HepG2 (cell line): Measurements from ENCODE around the gene ZNF581. TPM values are rescaled to one million over a fixed set of nuclear protein-coding genes. Genes with fewer than 3 reads are reported as not detected.
A peak's percentile ranks its signal among the peaks of the same experiment; 100 is the strongest.

Experiments used
- CBX5 ChIP-seq: sonication (generic); formaldehyde crosslinking; IDR thresholded peaks from 2 replicates; pipeline ENCODE4 v1.4.0; 2020; ENCODE audit warnings: missing genetic modification reagents, borderline replicate concordance
- CEBPB ChIP-seq: IDR thresholded peaks from 2 replicates; pipeline ENCODE4 v1.6.1; 2011; ENCODE audit warnings: low read depth, low read length, improper control_type of control experiment, borderline replicate concordance
- FOXO1 ChIP-seq: sonication (generic); formaldehyde crosslinking; IDR thresholded peaks from 2 replicates; pipeline ENCODE4 v1.4.0; 2020; ENCODE audit warnings: missing genetic modification reagents
- HDAC2 ChIP-seq: sonication (generic); formaldehyde crosslinking; IDR thresholded peaks from 2 replicates; pipeline ENCODE4 v1.4.0; 2020; ENCODE audit warnings: missing genetic modification reagents
- HNRNPLL ChIP-seq: fragments of 200-400 bp; formaldehyde crosslinking; IDR thresholded peaks from 2 replicates; pipeline ENCODE4 v1.6.1; 2017; ENCODE audit warnings: mild to moderate bottlenecking, low read depth, low read length; ENCODE audit not compliant: poor library complexity, severe bottlenecking
- IKZF1 ChIP-seq: fragments of 450-650 bp; IDR thresholded peaks from 2 replicates; pipeline ENCODE4 v1.7.1; 2016
- IRX3 ChIP-seq: sonication (generic); formaldehyde crosslinking; IDR thresholded peaks from 2 replicates; pipeline ENCODE4 v1.8.1; 2023; ENCODE audit warnings: mild to moderate bottlenecking, low read depth, missing genetic modification reagents, borderline replicate concordance
- NFATC3 ChIP-seq: sonication (generic); formaldehyde crosslinking; IDR thresholded peaks from 2 replicates; pipeline ENCODE4 v1.5.1; 2020; ENCODE audit warnings: mild to moderate bottlenecking, missing genetic modification reagents
- NFIC ChIP-seq: IDR thresholded peaks from 2 replicates; pipeline ENCODE4 v1.6.1; 2012; ENCODE audit warnings: mild to moderate bottlenecking, low read length, inconsistent platforms
- RELA ChIP-seq: sonication (generic); formaldehyde crosslinking; IDR thresholded peaks from 2 replicates; pipeline ENCODE4 v1.4.0; 2020; ENCODE audit warnings: missing genetic modification reagents
- SAP130 ChIP-seq: IDR thresholded peaks from 2 replicates; pipeline ENCODE4 v1.6.1; 2016; ENCODE audit warnings: low read depth
- SKI ChIP-seq: fragments of 450-650 bp; IDR thresholded peaks from one replicate; pipeline ENCODE4 v1.6.1; 2018; ENCODE audit warnings: mild to moderate bottlenecking; ENCODE audit not compliant: partially characterized antibody
- TBX3 ChIP-seq: fragments of 450-650 bp; IDR thresholded peaks from 2 replicates; pipeline ENCODE4 v1.6.1; 2017; ENCODE audit warnings: antibody characterized with exemption, mild to moderate bottlenecking, inconsistent platforms, borderline replicate concordance
- TEAD3 ChIP-seq: optimal IDR thresholded peaks from 2 replicates; pipeline ENCODE3; 2016; ENCODE audit warnings: borderline replicate concordance
- ZMYM2 ChIP-seq: sonication (generic); formaldehyde crosslinking; IDR thresholded peaks from 2 replicates; pipeline ENCODE4 v1.8.0; 2022; ENCODE audit warnings: mild to moderate bottlenecking, missing genetic modification reagents
- ZNF350 ChIP-seq: sonication (generic); formaldehyde crosslinking; IDR thresholded peaks from 2 replicates; pipeline ENCODE4 v1.4.0; 2020; ENCODE audit warnings: mild to moderate bottlenecking, low read depth, missing genetic modification reagents, borderline replicate concordance
- ZNF564 ChIP-seq: sonication (generic); formaldehyde crosslinking; IDR thresholded peaks from 2 replicates; pipeline ENCODE4 v1.8.1; 2023; ENCODE audit warnings: mild to moderate bottlenecking, missing genetic modification reagents
- ZNF670 ChIP-seq: sonication (generic); formaldehyde crosslinking; IDR thresholded peaks from 2 replicates; pipeline ENCODE4 v1.8.0; 2022; ENCODE audit warnings: mild to moderate bottlenecking, missing genetic modification reagents, borderline replicate concordance
- ZNF891 ChIP-seq: sonication (generic); formaldehyde crosslinking; IDR thresholded peaks from 2 replicates; pipeline ENCODE4 v1.5.0; 2020; ENCODE audit warnings: mild to moderate bottlenecking, missing genetic modification reagents
- polyA plus RNA-seq, 8 experiments: library from polyadenylated mRNA; depleted of rRNA in 3 of 8; stranded (reverse) in 7 of 8; unstranded in 1 of 8; fragments of >200 nt; fragmentation: Illumina TruSeq in 4 of 8; extraction: Trizol in 4 of 8; gene quantifications; 2 replicates each; pipeline versions ENCODE4 v1.2.1 to v1.2.3, GENCODE V29; 2011 to 2016; ENCODE audit warnings: low read depth in 4 of 8, missing spikeins in 1 of 8, mixed read lengths in 1 of 8; ENCODE audit not compliant: insufficient read depth in 1 of 8
- total RNA-seq, 5 experiments: library from RNA; depleted of rRNA; stranded (reverse); fragments of >200 nt; fragmentation: Illumina TruSeq; extraction: Trizol; gene quantifications; 2 replicates each; pipeline ENCODE4 v1.2.3, GENCODE V29; 2016; ENCODE audit warnings: low read depth in 1 of 5
- TF ChIP-seq, protein P1 (sequence below): sonication (generic); formaldehyde crosslinking; conservative IDR thresholded peaks from 2 replicates; pipeline ENCODE4 v1.5.0; 2020; ENCODE audit warnings: missing genetic modification reagents
- TF ChIP-seq, protein P2 (sequence below): sonication (generic); formaldehyde crosslinking; IDR thresholded peaks from 2 replicates; pipeline ENCODE4 v1.4.0; 2020; ENCODE audit warnings: missing genetic modification reagents, borderline replicate concordance
- TF ChIP-seq, protein P3 (sequence below): conservative IDR thresholded peaks from 2 replicates; pipeline ENCODE4 v1.6.1; 2018; ENCODE audit warnings: missing genetic modification reagents
- TF ChIP-seq, protein P4 (sequence below): sonication (generic); formaldehyde crosslinking; IDR thresholded peaks from 2 replicates; pipeline ENCODE4 v1.4.0; 2020; ENCODE audit warnings: missing genetic modification reagents

ZNF581 gene
- total and polyA plus RNA-seq, 2 of the 13 experiments (the other 11 are each of a cell fraction or from before 2014, with no cell fraction given) = 19.6 to 49.5 TPM

DNA sequence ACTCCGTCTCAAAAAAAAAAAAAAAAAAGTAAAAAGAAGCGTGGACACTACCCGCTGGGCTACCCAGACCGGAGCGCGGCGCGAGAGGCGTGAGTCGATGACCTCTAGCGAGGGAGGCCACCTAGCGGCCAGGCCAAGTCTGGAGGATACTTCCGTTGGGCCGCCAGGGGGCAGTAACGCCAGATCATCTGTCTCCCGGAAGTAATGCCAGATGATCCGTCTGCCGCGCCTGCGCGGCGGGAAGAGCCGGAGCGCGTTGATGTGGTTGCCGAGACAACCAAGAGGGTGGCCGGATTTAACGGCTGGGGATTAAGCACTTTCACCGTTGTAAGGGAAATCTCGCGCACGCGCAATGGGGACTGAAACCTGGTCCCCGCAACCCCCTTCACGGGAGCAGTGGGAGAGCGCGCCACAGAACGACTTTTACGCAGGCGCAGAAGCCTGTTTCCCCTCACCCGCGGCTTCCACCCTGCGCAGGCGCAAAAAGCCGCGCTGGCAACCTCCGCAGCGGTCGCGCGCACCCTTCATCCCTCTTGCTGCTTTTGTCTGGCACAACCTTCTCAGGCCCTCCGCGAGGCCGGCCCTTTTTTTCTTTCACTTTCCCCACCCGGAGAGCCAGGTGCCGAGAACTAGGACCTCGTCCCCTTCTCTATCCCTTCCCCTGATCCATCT is 10.3 kb downstream of the ZNF581 start (continued):
- TF ChIP-seq ZNF564 (0 out of 2 replicates have a peak, but pooled peaks have one; percentile 40), ZNF670 (CRISPR knock-in tag) (peak; percentile 84), CBX5 (CRISPR knock-in tag) (peak; percentile 77; the same call in 1 of the 2 replicates), NFATC3 (no peak), ZMYM2 (CRISPR knock-in tag) (0 out of 2 replicates have a peak, but pooled peaks have one; percentile 67), FOXO1 (CRISPR knock-in tag) (peak; percentile 11; the same call in 1 of the 2 replicates), HDAC2 (CRISPR knock-in tag) (peak; percentile 79), TEAD3 (CRISPR knock-in tag) (peak; percentile 46), SAP130 (CRISPR knock-in tag) (peak; percentile 89), RELA (CRISPR knock-in tag) (no peak), NFIC (no peak), ZNF350 (CRISPR knock-in tag) (peak; percentile 82), ZNF891 (CRISPR knock-in tag) (peak; percentile 54; the same call in 1 of the 2 replicates), SKI (peak; percentile 49), TBX3 (peak; percentile 24; the same call in 1 of the 2 replicates), HNRNPLL (peak; percentile 84), IKZF1 (no peak), IRX3 (CRISPR knock-in tag) (no peak), CEBPB (no peak)
- TF ChIP-seq, protein P1, sequence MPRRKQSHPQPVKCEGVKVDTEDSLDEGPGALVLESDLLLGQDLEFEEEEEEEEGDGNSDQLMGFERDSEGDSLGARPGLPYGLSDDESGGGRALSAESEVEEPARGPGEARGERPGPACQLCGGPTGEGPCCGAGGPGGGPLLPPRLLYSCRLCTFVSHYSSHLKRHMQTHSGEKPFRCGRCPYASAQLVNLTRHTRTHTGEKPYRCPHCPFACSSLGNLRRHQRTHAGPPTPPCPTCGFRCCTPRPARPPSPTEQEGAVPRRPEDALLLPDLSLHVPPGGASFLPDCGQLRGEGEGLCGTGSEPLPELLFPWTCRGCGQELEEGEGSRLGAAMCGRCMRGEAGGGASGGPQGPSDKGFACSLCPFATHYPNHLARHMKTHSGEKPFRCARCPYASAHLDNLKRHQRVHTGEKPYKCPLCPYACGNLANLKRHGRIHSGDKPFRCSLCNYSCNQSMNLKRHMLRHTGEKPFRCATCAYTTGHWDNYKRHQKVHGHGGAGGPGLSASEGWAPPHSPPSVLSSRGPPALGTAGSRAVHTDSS = no peak
- TF ChIP-seq, protein P2, sequence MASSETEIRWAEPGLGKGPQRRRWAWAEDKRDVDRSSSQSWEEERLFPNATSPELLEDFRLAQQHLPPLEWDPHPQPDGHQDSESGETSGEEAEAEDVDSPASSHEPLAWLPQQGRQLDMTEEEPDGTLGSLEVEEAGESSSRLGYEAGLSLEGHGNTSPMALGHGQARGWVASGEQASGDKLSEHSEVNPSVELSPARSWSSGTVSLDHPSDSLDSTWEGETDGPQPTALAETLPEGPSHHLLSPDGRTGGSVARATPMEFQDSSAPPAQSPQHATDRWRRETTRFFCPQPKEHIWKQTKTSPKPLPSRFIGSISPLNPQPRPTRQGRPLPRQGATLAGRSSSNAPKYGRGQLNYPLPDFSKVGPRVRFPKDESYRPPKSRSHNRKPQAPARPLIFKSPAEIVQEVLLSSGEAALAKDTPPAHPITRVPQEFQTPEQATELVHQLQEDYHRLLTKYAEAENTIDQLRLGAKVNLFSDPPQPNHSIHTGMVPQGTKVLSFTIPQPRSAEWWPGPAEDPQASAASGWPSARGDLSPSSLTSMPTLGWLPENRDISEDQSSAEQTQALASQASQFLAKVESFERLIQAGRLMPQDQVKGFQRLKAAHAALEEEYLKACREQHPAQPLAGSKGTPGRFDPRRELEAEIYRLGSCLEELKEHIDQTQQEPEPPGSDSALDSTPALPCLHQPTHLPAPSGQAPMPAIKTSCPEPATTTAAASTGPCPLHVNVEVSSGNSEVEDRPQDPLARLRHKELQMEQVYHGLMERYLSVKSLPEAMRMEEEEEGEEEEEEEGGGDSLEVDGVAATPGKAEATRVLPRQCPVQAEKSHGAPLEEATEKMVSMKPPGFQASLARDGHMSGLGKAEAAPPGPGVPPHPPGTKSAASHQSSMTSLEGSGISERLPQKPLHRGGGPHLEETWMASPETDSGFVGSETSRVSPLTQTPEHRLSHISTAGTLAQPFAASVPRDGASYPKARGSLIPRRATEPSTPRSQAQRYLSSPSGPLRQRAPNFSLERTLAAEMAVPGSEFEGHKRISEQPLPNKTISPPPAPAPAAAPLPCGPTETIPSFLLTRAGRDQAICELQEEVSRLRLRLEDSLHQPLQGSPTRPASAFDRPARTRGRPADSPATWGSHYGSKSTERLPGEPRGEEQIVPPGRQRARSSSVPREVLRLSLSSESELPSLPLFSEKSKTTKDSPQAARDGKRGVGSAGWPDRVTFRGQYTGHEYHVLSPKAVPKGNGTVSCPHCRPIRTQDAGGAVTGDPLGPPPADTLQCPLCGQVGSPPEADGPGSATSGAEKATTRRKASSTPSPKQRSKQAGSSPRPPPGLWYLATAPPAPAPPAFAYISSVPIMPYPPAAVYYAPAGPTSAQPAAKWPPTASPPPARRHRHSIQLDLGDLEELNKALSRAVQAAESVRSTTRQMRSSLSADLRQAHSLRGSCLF (CRISPR knock-in tag) = no peak
- TF ChIP-seq, protein P3, sequence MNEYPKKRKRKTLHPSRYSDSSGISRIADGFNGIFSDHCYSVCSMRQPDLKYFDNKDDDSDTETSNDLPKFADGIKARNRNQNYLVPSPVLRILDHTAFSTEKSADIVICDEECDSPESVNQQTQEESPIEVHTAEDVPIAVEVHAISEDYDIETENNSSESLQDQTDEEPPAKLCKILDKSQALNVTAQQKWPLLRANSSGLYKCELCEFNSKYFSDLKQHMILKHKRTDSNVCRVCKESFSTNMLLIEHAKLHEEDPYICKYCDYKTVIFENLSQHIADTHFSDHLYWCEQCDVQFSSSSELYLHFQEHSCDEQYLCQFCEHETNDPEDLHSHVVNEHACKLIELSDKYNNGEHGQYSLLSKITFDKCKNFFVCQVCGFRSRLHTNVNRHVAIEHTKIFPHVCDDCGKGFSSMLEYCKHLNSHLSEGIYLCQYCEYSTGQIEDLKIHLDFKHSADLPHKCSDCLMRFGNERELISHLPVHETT (CRISPR knock-in tag) = peak; percentile 42; the same call in 1 of the 2 replicates
- TF ChIP-seq, protein P4, sequence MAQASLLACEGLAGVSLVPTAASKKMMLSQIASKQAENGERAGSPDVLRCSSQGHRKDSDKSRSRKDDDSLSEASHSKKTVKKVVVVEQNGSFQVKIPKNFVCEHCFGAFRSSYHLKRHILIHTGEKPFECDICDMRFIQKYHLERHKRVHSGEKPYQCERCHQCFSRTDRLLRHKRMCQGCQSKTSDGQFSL (CRISPR knock-in tag) = 0 out of 2 replicates have a peak, but pooled peaks have one; percentile 8
